Naive B cell (primary cell): ENCODE data around the gene TNRC6C. TPM values are rescaled to one million over a fixed set of nuclear protein-coding genes. Genes with fewer than 3 reads are reported as not detected.

Source experiments
- ATAC-seq, 2 donors: fragments of 150-1000 bp; cut with Tn5 transposase; 2 replicates each; pipeline ENCODE4 v1.10.0; 2021; ENCODE audit warnings: low read depth in 2 of 2, mild to moderate bottlenecking in 2 of 2, moderate library complexity in 2 of 2
- DNase-seq: peaks from one replicate; pipeline ENCODE4 v3.0.0; 2022
- H3K27ac Mint-ChIP-seq, 6 donors: one replicate each; pipeline ENCODE4 v1.8.0; 2020 to 2022; ENCODE audit warnings: mild to moderate bottlenecking in 6 of 6, mixed read lengths in 6 of 6, moderate library complexity in 5 of 6, inconsistent platforms in 2 of 6
- H3K27me3 Mint-ChIP-seq, 3 donors: one replicate each; pipeline ENCODE4 v1.8.0; 2021 to 2022; ENCODE audit warnings: mixed read lengths in 3 of 3, mild to moderate bottlenecking in 1 of 3
- H3K36me3 Mint-ChIP-seq, 2 donors: one replicate each; pipeline ENCODE4 v1.8.0; 2020 to 2022; ENCODE audit warnings: mixed read lengths in 2 of 2, inconsistent platforms in 1 of 2, mild to moderate bottlenecking in 1 of 2
- H3K4me1 Mint-ChIP-seq, 3 donors: one replicate each; pipeline ENCODE4 v1.8.0; 2020 to 2022; ENCODE audit warnings: mixed read lengths in 3 of 3, inconsistent platforms in 1 of 3, mild to moderate bottlenecking in 1 of 3, moderate library complexity in 1 of 3
- H3K4me3 Mint-ChIP-seq, 8 donors: one replicate each; pipeline ENCODE4 v1.8.0; 2020 to 2022; ENCODE audit warnings: mild to moderate bottlenecking in 8 of 8, mixed read lengths in 8 of 8, moderate library complexity in 8 of 8, inconsistent platforms in 2 of 8
- H3K9me3 Mint-ChIP-seq, 7 donors: one replicate each; pipeline ENCODE4 v1.8.0; 2020 to 2022; ENCODE audit warnings: mixed read lengths in 7 of 7, mild to moderate bottlenecking in 5 of 7, inconsistent platforms in 2 of 7, moderate library complexity in 1 of 7
- polyA plus RNA-seq, 6 donors: library from polyadenylated mRNA; unstranded; fragments of 300-500 nt; fragmentation: Illumina TruSeq; gene quantifications; one replicate each; pipeline ENCODE4 v1.2.3, GENCODE V29; 2021; ENCODE audit warnings: low read depth in 6 of 6

TNRC6C gene
- polyA plus RNA-seq, 6 donors from 2014 or later, result 1.2 to 5.5 (median 2.0) TPM; not detected in 1

DNA sequence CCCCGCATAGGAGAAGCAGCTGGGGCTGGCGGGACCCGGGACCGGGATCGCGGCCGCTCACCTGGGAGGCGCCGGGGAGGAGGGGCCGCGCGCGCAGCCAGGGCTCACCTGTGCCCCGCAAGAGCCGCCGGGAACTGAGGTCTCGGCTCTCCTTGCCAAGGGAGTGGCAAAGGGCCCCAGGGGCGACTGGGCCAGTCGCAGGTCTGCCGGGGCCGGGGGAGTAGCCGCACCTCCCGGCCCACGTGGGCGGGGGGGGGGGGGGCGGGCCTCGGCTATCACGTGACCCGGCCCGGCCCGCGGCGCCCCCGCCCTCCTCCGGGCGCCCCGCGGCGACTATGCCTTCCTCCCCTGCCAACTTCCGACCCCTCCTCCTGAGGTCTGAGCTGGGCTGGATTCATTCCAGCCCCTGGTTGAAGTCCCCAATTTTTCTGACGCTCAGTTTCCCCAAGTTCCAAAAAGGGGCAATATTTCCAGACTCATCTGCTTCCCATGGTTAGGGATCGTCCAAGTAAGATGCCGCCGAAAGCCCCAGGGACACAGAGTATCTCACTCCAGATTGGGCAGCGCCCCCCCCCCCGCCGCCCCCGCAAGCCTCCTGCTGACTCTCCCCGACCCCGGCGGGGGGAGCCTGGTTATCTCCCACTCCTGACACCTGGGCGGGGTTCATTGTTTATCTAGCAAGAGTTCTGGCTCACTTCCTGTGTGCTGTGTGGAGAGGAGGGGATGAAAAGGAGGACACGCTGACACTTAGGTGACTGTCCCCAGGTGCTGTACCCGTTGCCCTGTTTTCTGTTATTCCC lies 170.2 kb downstream of the TNRC6C start, which contains the start of gene TMC6:
TMC6 (minus strand) TSS at position 205 of the 800 bp plus-strand sequence. CDS start 1,923 bp downstream, outside the sequence.
- Mint-ChIP-seq H3K9me3 (no peaks in the 10 kb centered on the region), H3K36me3 (peaks cover 2 to 4% of the 10 kb centered on the region in 2 donors), H3K27ac (peak within 1 kb of the TSS; percentile 90 to 99 (median 98)), H3K27me3 (no peaks in the 10 kb centered on the region), H3K4me3 (peak within 1 kb of the TSS; percentile 95 to 100 (median 97)), H3K4me1 (peaks cover 54 to 82% (median 59%) of the 10 kb centered on the region in 3 donors)
- peak; percentile 17 to 24 for ATAC-seq
- peak; percentile 74 for DNase-seq

DNA sequence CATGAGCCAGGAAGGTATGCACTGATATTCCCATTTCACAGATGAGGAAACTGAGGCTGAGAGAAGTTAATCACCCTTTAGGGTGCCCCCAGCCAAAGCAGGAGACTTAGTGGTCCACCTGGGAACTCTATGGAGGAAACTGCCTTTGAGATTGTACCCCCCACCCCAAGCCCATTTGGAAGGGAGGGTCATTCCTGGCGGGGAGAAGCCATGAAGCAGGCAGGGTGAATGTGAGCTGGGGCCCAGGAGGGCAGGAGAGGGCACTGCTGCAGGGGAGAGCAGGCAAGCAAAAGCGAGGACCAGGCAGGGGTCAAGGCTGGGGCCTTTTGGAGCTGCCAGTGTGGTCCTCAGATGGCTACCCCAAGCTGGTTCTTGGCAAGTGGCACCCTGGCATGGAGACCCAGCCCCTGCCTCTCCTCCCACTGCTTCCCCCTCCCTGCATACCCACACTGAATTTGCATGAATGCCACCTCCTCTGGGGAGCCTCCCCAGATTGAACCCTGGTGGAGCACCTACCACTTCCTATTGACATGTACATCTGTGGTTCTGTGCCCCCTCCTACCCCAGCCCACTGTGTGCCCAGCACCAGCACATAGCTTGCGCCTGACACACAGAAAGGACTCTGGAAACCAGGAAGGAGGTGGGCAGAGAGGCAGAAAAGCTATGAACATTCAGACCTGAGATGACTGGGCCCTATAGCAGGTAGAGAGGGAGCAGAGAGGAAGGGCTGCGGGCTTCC lies 171.0 kb downstream of the TNRC6C start:
- Mint-ChIP-seq H3K9me3 (no peaks in the 10 kb centered on the region), H3K27me3 (no peaks in the 10 kb centered on the region), H3K27ac (peak overlapping the region; percentile 90 to 99 (median 98)), H3K4me3 (peak overlapping the region; percentile 95 to 100 (median 97)), H3K36me3 (peaks cover 0 to 5% of the 10 kb centered on the region in 2 donors), H3K4me1 (peaks cover 54 to 82% (median 59%) of the 10 kb centered on the region in 3 donors)
- DNase-seq (peak; percentile 53), ATAC-seq (no peak)

DNA sequence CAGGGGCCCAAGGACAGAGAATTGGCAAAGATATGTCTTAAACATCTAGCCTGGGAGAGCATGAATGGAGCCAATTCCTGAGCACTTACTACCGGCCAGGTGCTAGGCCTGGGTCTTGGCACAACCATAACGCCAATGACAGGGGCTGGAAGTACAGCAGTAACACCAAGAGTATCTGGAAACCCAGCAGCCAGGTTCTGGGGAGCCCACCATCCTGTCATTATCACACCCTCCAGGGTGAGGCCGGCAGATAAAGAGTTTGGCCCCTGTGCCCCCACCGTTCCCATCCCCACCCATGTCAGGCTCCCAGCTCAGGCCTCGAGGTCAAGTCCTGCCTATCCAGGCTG lies 171.6 kb downstream of the TNRC6C start:
- Mint-ChIP-seq H3K36me3 (peaks cover 0 to 5% of the 10 kb centered on the region in 2 donors), H3K27me3 (no peaks in the 10 kb centered on the region), H3K4me1 (peaks cover 58 to 81% (median 58%) of the 10 kb centered on the region in 3 donors), H3K4me3 (peak overlapping the region; percentile 95 to 100 (median 97)), H3K9me3 (no peaks in the 10 kb centered on the region), H3K27ac (peak overlapping the region; percentile 70 to 99 (median 98))
- peak; percentile 34 for DNase-seq
- no peak for ATAC-seq

DNA sequence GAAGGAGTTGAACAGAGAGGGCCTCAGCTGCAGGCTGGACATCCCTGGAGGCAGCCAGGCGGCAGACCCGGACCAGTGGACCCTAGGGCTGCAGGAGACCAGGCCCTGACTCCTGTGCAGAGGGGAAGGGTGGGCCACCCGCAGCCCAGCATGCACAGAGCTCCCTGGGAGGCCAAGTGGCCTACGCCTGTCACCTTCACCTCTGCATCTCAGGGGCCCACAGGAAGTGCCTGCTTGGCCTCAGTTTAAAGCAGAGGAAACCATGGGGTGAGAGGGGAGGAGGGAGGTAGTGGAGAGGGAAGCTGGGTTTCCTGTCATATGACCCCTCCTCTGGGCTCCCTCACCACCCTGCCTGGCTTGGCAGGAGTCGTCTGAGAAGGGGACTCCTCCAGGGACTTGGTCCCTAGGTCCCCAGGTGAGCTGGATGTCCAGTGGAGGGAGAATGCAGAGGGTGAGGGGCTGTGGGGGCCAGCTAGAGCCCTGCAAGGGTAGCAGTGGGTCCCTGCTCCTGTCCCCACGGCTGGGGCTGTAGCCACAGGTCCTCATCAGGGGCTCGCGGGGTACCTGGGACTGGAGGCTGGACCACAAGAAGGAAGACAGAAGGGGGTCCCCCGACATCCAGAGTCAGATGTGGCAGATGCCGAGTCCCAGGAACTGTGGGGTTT lies 172.1 kb downstream of the TNRC6C start, which contains the start of gene TMC8:
TMC8 (plus strand) TSS at position 335 of the 665 bp plus-strand sequence. CDS start 818 bp downstream, outside the sequence.
- DNase-seq, result peak; percentile 83
- peaks cover 4 to 5% of the 10 kb centered on the region in 2 donors for H3K36me3 Mint-ChIP-seq
- H3K4me1 Mint-ChIP-seq, result peaks cover 61 to 84% (median 61%) of the 10 kb centered on the region in 3 donors
- no peaks in the 10 kb centered on the region for H3K9me3 Mint-ChIP-seq
- ATAC-seq, result peak; percentile 21 to 22
- peak within 1 kb of the TSS; percentile 95 to 100 (median 97) for H3K4me3 Mint-ChIP-seq
- H3K27me3 Mint-ChIP-seq, result no peaks in the 10 kb centered on the region
- peak within 1 kb of the TSS; percentile 95 to 99 (median 98) for H3K27ac Mint-ChIP-seq

DNA sequence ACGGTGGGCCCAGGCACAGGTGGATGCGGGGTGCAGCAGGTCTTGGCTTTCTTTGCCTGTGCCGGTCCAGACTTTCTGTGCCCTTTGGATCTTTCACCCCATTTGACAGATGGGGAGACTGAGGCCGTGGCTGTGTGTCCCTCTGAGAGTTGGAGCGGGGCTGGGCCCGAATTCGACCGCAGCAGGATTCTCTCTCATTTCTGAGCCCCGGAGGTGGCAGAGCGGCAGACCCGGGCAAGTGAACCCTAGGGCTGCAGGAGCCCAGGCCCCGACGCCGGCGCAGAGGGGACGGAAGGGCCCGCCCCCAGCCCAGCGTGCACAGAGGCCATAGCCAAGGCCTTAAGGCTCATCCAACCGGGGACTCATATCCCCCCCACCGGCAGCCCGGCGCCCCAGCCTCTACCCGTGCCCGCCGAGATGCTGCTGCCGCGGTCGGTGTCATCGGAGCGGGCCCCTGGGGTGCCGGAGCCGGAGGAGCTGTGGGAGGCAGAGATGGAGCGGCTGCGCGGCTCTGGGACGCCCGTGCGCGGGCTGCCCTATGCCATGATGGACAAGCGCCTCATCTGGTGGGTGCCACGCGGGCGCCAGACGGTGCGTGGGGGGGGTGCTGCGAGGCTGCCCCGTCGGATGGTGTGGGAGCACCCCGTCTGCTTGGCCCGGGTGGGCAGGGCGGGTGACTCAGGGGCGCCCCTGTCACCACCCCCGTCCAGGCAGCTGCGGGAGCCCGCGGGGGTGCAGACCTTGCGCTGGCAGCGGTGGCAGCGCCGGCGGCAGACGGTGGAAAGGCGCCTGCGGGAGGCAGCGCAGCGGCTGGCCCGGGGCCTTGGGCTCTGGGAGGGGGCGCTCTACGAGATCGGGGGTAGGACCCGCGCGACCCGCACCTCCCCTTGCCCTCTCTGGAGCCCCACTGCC lies 172.9 kb downstream of the TNRC6C start:
- peaks cover 63 to 84% (median 67%) of the 10 kb centered on the region in 3 donors for H3K4me1 Mint-ChIP-seq
- peaks cover 8% of the 10 kb centered on the region in 2 donors for H3K36me3 Mint-ChIP-seq
- H3K27me3 Mint-ChIP-seq, result no peaks in the 10 kb centered on the region
- no peaks in the 10 kb centered on the region for H3K9me3 Mint-ChIP-seq
- H3K27ac Mint-ChIP-seq, result peak overlapping the region; percentile 95 to 99 (median 98)
- peak overlapping the region; percentile 95 to 100 (median 97) for H3K4me3 Mint-ChIP-seq
- DNase-seq, result peak; percentile 48
- ATAC-seq, result no peak

DNA sequence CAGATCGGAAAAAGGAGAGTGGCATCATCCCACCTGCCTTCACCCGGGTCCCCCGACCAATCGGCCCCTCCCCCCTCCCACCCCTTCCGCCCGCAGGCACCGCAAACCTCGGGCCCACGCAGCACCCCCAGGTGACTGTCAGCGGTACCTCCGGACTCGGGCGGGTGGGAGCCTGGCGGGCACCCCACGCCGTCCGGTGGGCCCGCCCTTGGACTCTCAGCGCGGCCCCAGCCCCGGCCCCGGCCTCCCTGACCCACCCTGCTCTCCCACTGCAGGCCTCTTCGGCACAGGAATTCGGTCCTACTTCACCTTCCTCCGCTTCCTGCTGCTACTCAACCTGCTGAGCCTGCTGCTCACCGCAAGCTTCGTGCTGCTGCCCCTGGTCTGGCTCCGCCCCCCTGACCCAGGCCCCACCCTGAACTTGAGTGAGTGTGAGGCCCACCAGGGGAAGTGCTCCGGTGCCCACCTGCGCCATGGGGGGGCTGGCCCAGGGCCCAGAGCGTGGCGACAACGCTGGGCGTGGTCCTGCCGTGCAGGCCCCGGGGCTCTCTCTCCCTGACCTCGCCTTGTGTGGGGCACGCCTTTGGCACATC lies 173.7 kb downstream of the TNRC6C start:
- Mint-ChIP-seq H3K36me3 (peaks cover 8% of the 10 kb centered on the region in 2 donors), H3K4me1 (peaks cover 65 to 83% (median 68%) of the 10 kb centered on the region in 3 donors), H3K27me3 (no peaks in the 10 kb centered on the region), H3K27ac (peak overlapping the region; percentile 96 to 99 (median 98)), H3K9me3 (no peaks in the 10 kb centered on the region), H3K4me3 (peak overlapping the region; percentile 82 to 100 (median 98))
- ATAC-seq, result peak; percentile 61 to 65
- DNase-seq, result peak; percentile 95

DNA sequence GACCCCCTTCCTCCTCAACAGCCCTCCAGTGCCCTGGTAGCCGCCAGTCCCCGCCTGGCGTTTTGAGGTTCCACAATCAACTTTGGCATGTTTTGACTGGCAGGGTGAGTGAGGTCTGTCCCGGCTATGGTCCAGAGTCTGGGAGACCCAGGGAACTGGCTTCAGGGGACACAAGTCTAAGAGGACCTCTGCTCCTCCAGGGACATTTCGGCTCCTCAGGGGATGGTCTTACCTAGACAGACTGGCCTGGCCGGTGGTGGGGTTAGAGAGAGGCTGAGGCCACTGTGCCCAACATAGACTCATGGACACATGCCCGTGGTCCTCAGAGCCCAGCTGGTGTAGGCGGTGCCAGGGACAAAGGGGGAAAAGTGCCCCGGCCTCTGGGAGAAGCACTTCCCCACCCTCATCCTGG lies 174.3 kb downstream of the TNRC6C start:
- Mint-ChIP-seq H3K4me1 (peaks cover 71 to 83% (median 72%) of the 10 kb centered on the region in 3 donors), H3K9me3 (no peaks in the 10 kb centered on the region), H3K27ac (peak overlapping the region; percentile 36 to 99 (median 96)), H3K36me3 (peaks cover 8% of the 10 kb centered on the region in 2 donors), H3K4me3 (peak overlapping the region; percentile 82 to 100 (median 98)), H3K27me3 (no peaks in the 10 kb centered on the region)
- DNase-seq (no peak), ATAC-seq (no peak)

DNA sequence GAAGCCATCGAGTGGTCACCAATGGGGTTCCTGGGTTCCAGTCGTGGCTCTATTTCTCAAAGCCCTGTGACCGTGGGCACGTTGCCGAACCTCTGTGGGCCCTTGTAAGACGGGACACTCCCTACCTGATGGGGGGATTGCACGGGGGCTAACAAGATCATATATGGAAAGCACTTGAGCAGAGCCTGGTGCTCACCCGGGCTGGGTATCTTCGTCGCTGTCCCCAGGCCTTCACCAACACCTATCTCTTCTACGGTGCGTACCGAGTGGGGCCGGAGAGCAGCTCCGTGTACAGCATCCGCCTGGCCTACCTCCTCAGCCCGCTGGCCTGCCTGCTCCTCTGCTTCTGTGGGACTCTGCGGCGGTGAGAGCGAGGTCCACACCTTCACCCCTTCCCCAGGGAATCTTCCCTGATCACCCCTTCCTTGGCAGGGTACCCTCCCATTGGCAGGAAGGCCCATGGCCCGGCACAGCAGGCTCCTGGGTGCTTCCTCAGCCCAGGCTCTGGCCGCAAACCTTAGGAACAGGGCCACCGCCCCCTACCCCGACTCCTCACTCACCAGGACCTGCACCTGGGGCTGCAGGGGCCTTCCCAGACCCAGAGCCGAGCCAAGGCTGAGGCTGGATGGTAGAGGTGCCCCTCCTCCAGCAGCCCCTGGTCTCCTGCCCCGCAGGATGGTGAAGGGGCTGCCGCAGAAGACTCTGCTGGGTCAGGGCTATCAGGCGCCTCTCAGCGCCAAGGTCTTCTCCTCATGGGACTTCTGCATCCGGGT lies 174.9 kb downstream of the TNRC6C start:
- Mint-ChIP-seq H3K27me3 (no peaks in the 10 kb centered on the region), H3K9me3 (no peaks in the 10 kb centered on the region), H3K4me3 (peak overlapping the region; percentile 82 to 100 (median 98)), H3K36me3 (peaks cover 8% of the 10 kb centered on the region in 2 donors), H3K4me1 (peaks cover 77 to 86% (median 78%) of the 10 kb centered on the region in 3 donors), H3K27ac (peak overlapping the region; percentile 81 to 99 (median 96))
- DNase-seq, result no peak
- ATAC-seq, result no peak

DNA sequence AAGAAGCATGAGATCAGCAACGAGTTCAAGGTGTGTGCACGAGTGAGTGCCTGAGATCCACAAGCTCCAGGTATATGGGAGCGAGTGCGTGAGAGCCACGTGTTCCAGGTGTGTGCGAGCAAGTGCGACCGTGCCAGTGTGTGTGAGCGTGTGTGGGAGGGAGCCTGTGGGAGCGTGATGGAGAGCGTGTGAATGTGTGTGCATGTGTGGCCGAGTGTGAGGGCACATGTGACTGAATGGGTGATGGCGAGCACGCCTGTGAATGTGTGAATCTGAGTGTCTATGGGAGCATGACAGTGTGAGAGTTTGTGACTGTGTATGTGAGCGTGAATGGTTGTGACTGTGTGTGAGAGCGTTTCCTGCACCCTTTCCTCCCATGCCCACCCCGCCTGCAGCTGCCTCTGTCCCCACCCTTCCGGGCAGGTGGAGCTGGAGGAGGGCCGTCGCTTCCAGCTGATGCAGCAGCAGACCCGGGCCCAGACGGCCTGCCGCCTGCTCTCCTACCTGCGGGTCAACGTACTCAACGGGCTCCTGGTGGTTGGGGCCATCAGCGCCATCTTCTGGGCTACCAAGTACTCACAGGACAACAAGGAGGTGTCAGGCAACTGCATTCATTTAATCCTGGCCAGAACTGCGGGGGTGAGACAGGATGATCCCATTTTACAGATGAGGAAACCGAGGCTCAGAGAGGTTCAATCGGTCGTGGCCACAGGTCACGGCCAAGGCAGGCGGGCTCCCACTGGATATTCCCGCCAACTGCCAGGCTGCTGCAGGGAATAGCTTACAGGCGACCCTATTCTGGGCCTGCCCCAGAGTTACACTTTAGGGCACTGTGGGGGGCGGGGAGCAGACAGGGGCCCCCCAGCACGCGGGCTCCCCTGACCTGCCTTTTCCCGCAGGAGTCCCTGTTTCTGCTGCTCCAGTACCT lies 175.7 kb downstream of the TNRC6C start:
- peak; percentile 79 for DNase-seq
- Mint-ChIP-seq H3K27ac (peak overlapping the region; percentile 81 to 99 (median 96)), H3K9me3 (no peaks in the 10 kb centered on the region), H3K27me3 (no peaks in the 10 kb centered on the region), H3K4me3 (peak overlapping the region; percentile 52 to 100 (median 96)), H3K4me1 (peaks cover 80 to 90% (median 81%) of the 10 kb centered on the region in 3 donors), H3K36me3 (peaks cover 8% of the 10 kb centered on the region in 2 donors)
- ATAC-seq, result peak; percentile 33 to 37

DNA sequence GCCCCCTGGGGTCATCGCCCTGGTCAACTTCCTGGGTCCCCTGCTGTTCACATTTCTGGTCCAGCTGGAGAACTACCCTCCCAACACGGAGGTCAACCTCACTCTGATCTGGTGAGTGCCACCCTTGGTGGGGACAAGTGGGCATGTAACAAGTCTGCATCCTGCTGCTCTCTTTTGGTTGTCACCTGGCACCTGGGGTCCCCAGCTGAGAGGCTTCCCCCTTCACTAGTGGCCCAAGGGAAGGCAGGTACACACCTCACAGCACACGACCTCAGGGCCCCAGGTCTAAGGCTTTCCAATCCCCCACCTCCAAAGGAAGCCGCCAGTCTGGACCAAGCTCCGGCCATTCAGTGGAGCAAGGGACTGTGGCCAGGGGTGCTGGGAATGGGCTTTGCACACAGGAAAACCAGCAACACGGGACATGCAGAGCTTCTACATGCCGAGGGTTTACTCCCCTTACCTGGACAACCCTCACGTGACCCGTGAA lies 176.4 kb downstream of the TNRC6C start:
- H3K36me3 Mint-ChIP-seq, result peaks cover 8% of the 10 kb centered on the region in 2 donors
- peaks cover 76 to 87% (median 78%) of the 10 kb centered on the region in 3 donors for H3K4me1 Mint-ChIP-seq
- H3K4me3 Mint-ChIP-seq, result peak overlapping the region in 2 of 8 donors; percentile 57 to 100
- no peak for DNase-seq
- ATAC-seq, result no peak
- peak overlapping the region in 4 of 6 donors; percentile 66 to 97 (median 84) for H3K27ac Mint-ChIP-seq
- H3K27me3 Mint-ChIP-seq, result no peaks in the 10 kb centered on the region
- H3K9me3 Mint-ChIP-seq, result no peaks in the 10 kb centered on the region
